GM12892 (cell line): Measurements from ENCODE around the gene ZNF584.
"Not testable (repeated sequence)": the region's sequence is repeated elsewhere in the genome, so short reads cannot be mapped to it uniquely, and the experiment has no call there.

Experiments used
- DNase-seq: peaks from one replicate; pipeline ENCODE4 v3.0.0; 2011; ENCODE audit not compliant: insufficient read length
- FAIRE-seq: peaks from 2 replicates; lab custom pipeline; 2011; peaks lifted over from hg19 to GRCh38; lab: Jason Lieb, UNC
- POLR2A ChIP-seq: IDR thresholded peaks from 2 replicates; pipeline ENCODE4 v1.6.1; 2011; ENCODE audit warnings: low read depth, low read length, control low read depth
- POLR2AphosphoS5 ChIP-seq: IDR thresholded peaks from 2 replicates; pipeline ENCODE4 v1.6.1; 2011; ENCODE audit warnings: low read depth, low read length, control low read depth
- TAF1 ChIP-seq: IDR thresholded peaks from 2 replicates; pipeline ENCODE4 v1.6.1; 2011; ENCODE audit warnings: low read depth, mild to moderate bottlenecking, control low read depth, low read length, borderline replicate concordance

Gene ZNF584

GRCh38 chr19:58428617-58429016 is 20.2 kb downstream of the ZNF584 start:
- DNase-seq, result no peak
- FAIRE-seq, result no peak
- TF ChIP-seq POLR2AphosphoS5, result no peak
- TF ChIP-seq TAF1, result no peak
- TF ChIP-seq POLR2A, result no peak

- FAIRE-seq (no peak), DNase-seq (no peak)
Measured at GRCh38 chr19:58429745-58430144, 21.3 kb downstream of the ZNF584 start.

GRCh38 chr19:58434217-58434616 is 25.8 kb downstream of the ZNF584 start:
- DNase-seq (no peak), FAIRE-seq (no peak)
- TF ChIP-seq POLR2AphosphoS5 (no peak), POLR2A (no peak), TAF1 (no peak)

More at GRCh38 chr19:58429745-58430144, 21.3 kb downstream of the ZNF584 start:
- TF ChIP-seq TAF1 (no peak), POLR2AphosphoS5 (no peak), POLR2A (no peak)

GRCh38 chr19:58439576-58440554 is 31.4 kb downstream of the ZNF584 start, which contains the start of gene ZNF132:
ZNF132 (minus strand) TSS chr19:58440153; CDS start chr19:58439821, 332 bp downstream.
- TF ChIP-seq POLR2AphosphoS5 (no peak), TAF1 (no peak), POLR2A (no peak)
- FAIRE-seq, result peak; percentile 97
- peak; percentile 90 for DNase-seq

- FAIRE-seq (no peak), DNase-seq (no peak)
- TF ChIP-seq POLR2AphosphoS5 (no peak), TAF1 (no peak), POLR2A (no peak)
Measured at GRCh38 chr19:58440556-58440955, 32.1 kb downstream of the ZNF584 start.

- not testable (repeated sequence) for FAIRE-seq
Measured at GRCh38 chr19:58442986-58443385, 34.5 kb downstream of the ZNF584 start.

GRCh38 chr19:58448860-58449259 is 40.4 kb downstream of the ZNF584 start:
- FAIRE-seq, result not testable (repeated sequence)

More at GRCh38 chr19:58442986-58443385, 34.5 kb downstream of the ZNF584 start:
- not testable (repeated sequence) for DNase-seq

GRCh38 chr19:58449980-58450379 is 41.5 kb downstream of the ZNF584 start:
- not testable (repeated sequence) for FAIRE-seq, DNase-seq

More at GRCh38 chr19:58448860-58449259, 40.4 kb downstream of the ZNF584 start:
- not testable (repeated sequence) for DNase-seq

GRCh38 chr19:58450856-58451357 is 42.5 kb downstream of the ZNF584 start:
- no peak for FAIRE-seq

GRCh38 chr19:58451358-58452101 is 43.1 kb downstream of the ZNF584 start, which contains the start of gene ZNF324B:
ZNF324B (plus strand) TSS chr19:58451622; CDS start chr19:58453702, 2,080 bp downstream.
- peak; percentile 89 for FAIRE-seq
- TF ChIP-seq POLR2A (peak; percentile 66; the same call in 1 of the 2 replicates), TAF1 (0 out of 2 replicates have a peak, but pooled peaks have one; percentile 19), POLR2AphosphoS5 (peak; percentile 45; the same call in 1 of the 2 replicates)
- DNase-seq, result peak; percentile 98

More at GRCh38 chr19:58450856-58451357, 42.5 kb downstream of the ZNF584 start:
- TF ChIP-seq POLR2AphosphoS5 (no peak), POLR2A (no peak), TAF1 (no peak)
- no peak for DNase-seq

GRCh38 chr19:58453743-58454142 is 45.3 kb downstream of the ZNF584 start:
- TF ChIP-seq TAF1, result no peak
- TF ChIP-seq POLR2A, result no peak
- TF ChIP-seq POLR2AphosphoS5, result no peak
- FAIRE-seq (no peak), DNase-seq (no peak)
